AG09309 (cell line): ENCODE results near the gene ANTXR1.
A peak's percentile ranks its signal among the peaks of the same experiment; 100 is the strongest.

Source experiments
- DNase-seq: peaks from one replicate; pipeline ENCODE4 v3.0.0-alpha.2; 2010; ENCODE audit warnings: low read depth
- H3K4me3 ChIP-seq: 2 replicates; pipeline ENCODE4 v1.5.1; 2011; ENCODE audit warnings: mild to moderate bottlenecking, low read depth, low read length, moderate library complexity; ENCODE audit not compliant: control insufficient read depth
- CTCF ChIP-seq: IDR thresholded peaks from 2 replicates; pipeline ENCODE4 v1.5.1; 2011; ENCODE audit warnings: mild to moderate bottlenecking, low read depth, low read length, inconsistent platforms; ENCODE audit not compliant: insufficient read depth, control insufficient read depth; ENCODE audit errors: missing control alignments

Gene ANTXR1

GRCh38 chr2:69013142-69013839 is at the start of gene ANTXR1:
Gene ANTXR1, plus strand, starts transcription at chr2:69013179. Its CDS starts 321 bp downstream, at chr2:69013500.
- no peak for DNase-seq
- TF ChIP-seq CTCF: no peak
- peak within 1 kb of the TSS; percentile 95 for H3K4me3 ChIP-seq

GRCh38 chr2:68964282-68964681 is 48.7 kb upstream of the ANTXR1 start:
- no peak for TF ChIP-seq CTCF
- no peak for DNase-seq
- H3K4me3 ChIP-seq: no peak overlapping the region

- no peak for TF ChIP-seq CTCF
- no peak overlapping the region for H3K4me3 ChIP-seq
- no peak for DNase-seq
Observed at GRCh38 chr2:68968221-68968620, 44.8 kb upstream of the ANTXR1 start.

DNA sequence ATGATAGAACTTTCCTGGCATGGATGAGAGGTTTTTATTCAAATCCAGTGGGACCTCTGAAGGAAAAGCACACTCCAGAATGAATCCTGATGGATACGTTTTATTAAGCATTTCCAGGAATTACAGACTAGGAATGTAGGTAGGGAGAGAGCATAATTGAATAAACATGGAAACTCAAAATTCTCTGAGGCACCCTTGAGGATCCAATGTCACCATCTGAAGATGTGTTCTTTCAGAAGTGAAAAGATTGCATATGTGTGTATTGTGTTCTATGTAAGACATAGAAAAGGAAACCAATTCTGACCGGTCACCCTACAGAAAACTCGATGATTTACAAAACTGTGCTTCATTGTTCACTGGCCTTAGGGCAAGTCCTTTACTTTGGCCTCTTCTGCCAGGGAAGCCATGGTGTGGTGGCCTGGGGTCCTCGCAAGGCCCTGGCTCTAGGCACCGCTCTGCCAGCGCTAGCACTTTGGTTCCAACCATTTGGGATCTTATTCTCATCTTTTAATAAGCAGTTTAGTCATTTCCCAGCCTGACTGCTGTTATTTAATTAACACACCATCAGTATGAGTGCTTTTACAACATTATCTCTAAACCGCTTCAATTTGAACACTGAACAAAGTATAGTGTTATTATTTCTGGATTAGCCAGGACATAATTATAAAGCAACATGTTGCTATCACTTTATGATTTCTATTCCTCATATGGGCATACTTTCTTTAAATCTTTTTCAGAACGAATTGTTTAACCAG is 43.1 kb upstream of the ANTXR1 start:
- no peak for DNase-seq
- no peak overlapping the region for H3K4me3 ChIP-seq
- TF ChIP-seq CTCF: no peak

DNA sequence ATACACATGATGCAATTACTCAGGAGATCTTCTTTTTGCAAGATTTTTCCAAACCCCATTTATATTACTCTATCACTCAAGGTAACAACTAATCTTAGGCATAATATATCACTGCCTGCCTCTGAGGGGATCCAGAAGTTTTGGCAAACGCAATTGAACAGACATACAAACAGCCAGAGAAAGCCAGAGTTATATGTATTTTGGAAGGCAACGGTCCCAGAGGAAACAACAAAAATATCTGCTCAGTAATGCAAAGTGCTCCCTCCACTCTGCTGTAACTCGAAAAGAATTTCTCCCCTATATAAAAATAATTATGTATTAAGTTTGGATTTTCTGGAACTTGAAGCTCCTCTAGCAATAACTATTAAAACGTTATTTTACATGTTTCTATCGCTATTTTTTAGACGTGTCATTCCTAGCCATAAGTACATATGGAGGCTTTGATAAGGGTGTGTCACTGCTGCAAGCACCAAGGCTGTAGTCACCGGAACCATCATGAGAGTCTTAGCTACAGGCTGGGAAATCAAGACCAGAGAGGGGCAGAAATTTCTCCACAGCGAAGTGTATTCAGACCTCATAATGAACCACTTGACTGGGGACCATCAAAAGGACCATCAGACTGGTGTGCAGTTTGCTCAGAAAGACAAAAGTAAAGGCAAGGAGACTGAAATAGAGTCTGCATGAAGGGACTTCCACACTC is 42.3 kb upstream of the ANTXR1 start:
- no peak for DNase-seq
- TF ChIP-seq CTCF: no peak
- no peak overlapping the region for H3K4me3 ChIP-seq

DNA sequence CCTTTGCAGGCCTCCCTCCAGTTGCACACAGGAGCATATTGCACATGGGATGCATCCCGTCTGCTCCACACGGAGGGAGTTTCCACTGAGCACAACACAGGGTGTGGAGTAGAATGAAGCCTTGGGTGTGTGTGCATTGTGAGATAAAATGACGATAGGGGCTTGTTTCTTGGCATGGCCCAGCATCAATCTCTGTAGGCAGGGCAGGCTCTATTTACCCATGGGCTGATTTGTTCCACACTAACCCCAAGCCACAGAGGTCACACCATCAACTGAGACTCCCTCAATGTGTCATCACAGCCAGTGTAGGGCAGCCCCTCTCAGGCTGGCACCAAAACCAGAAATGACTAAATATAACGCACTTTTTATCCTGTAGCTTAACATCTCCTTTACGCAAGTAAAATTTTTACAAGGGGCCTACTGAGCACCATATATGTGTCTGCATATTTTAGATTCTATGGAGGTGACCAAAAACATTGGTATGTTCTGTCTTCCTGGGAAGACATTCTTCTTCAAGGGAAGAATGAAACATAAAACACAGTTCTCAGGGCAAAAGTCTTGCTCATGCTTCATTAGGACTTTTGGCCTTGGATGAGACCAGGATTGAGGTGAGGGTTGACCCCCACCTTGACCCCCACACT is 41.3 kb upstream of the ANTXR1 start:
- H3K4me3 ChIP-seq: no peak overlapping the region
- peak; percentile 97 for DNase-seq
- TF ChIP-seq CTCF: no peak
